GM13976 (cell line): ENCODE results near the gene ASF1A.

Source experiments
- DNase-seq: peaks from one replicate; pipeline ENCODE4 v3.0.0; 2012; ENCODE audit warnings: low spot score
- in situ Hi-C: fragments of 300-500 bp; cut with MboI; formaldehyde crosslinking; loops from one replicate; pipeline ENCODE4 v1.12.0; 2022; ENCODE audit warnings: low sequenced_read_pairs, mixed read lengths, inconsistent platforms; ENCODE audit not compliant: unreplicated experiment
- TF ChIP-seq, protein P1 (sequence below): IDR thresholded peaks from 2 replicates; pipeline ENCODE4 v1.5.1; 2012; ENCODE audit warnings: borderline replicate concordance, mild to moderate bottlenecking; ENCODE audit not compliant: insufficient read depth; ENCODE audit errors: extremely low read depth, missing control alignments, control extremely low read depth

The ASF1A gene

GRCh38 chr6:118908441-118908840 is 14.5 kb downstream of the ASF1A start:
- TF ChIP-seq, protein P1, sequence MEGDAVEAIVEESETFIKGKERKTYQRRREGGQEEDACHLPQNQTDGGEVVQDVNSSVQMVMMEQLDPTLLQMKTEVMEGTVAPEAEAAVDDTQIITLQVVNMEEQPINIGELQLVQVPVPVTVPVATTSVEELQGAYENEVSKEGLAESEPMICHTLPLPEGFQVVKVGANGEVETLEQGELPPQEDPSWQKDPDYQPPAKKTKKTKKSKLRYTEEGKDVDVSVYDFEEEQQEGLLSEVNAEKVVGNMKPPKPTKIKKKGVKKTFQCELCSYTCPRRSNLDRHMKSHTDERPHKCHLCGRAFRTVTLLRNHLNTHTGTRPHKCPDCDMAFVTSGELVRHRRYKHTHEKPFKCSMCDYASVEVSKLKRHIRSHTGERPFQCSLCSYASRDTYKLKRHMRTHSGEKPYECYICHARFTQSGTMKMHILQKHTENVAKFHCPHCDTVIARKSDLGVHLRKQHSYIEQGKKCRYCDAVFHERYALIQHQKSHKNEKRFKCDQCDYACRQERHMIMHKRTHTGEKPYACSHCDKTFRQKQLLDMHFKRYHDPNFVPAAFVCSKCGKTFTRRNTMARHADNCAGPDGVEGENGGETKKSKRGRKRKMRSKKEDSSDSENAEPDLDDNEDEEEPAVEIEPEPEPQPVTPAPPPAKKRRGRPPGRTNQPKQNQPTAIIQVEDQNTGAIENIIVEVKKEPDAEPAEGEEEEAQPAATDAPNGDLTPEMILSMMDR, result no peak
- DNase-seq, result no peak
- in situ Hi-C loops, result no loop called here

DNA sequence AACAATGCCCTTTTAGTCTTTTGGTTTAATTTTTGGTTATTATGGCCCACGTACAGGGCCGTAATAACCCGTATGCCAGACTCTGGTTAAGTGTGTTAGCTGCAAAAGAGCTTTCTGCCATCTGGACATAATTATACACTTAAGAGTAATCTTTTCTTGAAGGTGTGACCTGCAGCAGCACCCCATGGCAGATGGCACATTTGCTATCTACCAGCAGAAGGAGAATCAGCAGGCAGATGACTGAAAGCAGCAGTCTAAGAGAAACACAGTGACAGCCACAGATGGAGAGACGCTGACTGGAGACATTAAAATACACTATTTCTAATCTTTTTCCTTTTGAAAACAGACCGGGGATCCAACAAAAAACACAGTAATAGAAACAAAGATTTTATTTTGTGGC is 18.7 kb downstream of the ASF1A start:
- DNase-seq, result no peak
- TF ChIP-seq, protein P1, result no peak
- in situ Hi-C loops, result no loop called here

DNA sequence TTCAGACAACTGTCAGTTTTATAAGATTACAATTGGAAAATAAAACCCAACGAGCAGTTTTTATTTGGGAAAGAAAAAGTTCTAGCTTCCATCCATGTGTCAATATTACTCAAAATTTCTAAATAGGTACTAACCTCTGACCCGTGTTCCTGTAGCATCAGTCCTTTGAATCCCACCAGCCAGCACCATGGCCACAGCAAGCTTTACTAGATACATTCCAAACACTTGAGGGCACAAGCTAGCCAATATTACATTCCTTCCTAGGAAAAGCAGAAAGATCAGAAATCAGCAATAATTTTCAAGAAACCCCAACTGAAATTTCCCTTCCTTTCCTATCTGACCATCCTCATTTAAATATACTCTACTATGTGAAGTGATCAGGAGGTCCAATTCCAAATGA is 19.2 kb downstream of the ASF1A start:
- in situ Hi-C loops, result no loop called here
- TF ChIP-seq, protein P1, result no peak
- DNase-seq, result no peak

DNA sequence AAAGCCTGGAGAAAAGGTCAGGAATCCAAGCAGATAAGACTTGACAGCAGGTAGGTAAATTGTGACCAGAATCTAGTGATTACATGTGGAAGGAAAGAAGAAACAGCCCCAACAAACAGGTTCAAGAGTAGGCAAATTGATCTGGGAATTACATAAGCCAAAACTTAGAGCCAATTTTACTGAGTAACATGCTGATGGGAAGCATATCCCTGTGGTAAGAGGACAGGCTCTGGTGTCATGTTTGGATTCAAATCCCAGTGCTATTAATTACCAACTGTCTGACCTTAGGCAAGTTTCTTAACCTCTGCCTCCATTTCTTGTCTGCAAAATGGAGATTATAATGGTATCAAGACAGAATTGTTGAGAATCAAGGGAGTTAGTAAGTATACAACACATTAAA is 20.6 kb downstream of the ASF1A start:
- TF ChIP-seq, protein P1, result no peak
- in situ Hi-C loops, result no loop called here
- DNase-seq, result no peak

- TF ChIP-seq, protein P1, result no peak
- in situ Hi-C loops, result no loop called here
- no peak for DNase-seq
Measured at GRCh38 chr6:118917546-118918328, 23.8 kb downstream of the ASF1A start.

- in situ Hi-C loops, result no loop called here
Measured at GRCh38 chr6:118918329-118918725, 24.4 kb downstream of the ASF1A start.

More at GRCh38 chr6:118918329-118918725, 24.4 kb downstream of the ASF1A start:
- DNase-seq, result no peak
- TF ChIP-seq, protein P1, result no peak
